Fibroblast of lung (primary cell): ENCODE data around the gene ENDOD1.

Experiments
- EZH2 ChIP-seq: IDR thresholded peaks from 2 replicates; pipeline ENCODE4 v1.5.1; 2012; ENCODE audit warnings: low read length, control low read depth, mild to moderate bottlenecking; ENCODE audit errors: missing control alignments
- TF ChIP-seq, protein P1 (sequence below), 2 donors: IDR thresholded peaks in 1 of 2; conservative IDR thresholded peaks in 1 of 2; 1 replicate in 1 of 2; 2 replicates in 1 of 2; pipeline ENCODE4 v1.5.1; 2011 to 2012; ENCODE audit warnings: low read length in 2 of 2, control low read depth in 1 of 2, inconsistent platforms in 1 of 2, low read depth in 1 of 2, mild to moderate bottlenecking in 1 of 2

DNA sequence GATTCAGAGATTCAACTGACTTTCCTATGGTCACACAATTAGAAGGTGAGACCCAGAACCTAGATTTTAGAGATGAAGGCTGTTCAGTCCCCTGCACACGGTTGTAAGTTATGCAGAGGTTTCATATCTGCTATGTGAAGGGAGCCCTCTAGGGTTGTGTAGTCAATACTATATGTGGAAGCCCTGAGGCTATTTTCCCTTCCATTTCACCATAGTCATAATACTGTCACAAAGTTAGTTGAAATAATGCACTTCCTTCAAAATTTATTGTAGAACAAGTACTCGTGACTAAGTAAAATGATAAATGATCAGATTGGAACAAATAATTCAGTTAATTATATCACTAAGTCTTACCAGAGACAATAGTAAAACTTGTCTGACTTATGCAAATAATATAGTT lies 48.8 kb downstream of the ENDOD1 start:
- TF ChIP-seq, protein P1, sequence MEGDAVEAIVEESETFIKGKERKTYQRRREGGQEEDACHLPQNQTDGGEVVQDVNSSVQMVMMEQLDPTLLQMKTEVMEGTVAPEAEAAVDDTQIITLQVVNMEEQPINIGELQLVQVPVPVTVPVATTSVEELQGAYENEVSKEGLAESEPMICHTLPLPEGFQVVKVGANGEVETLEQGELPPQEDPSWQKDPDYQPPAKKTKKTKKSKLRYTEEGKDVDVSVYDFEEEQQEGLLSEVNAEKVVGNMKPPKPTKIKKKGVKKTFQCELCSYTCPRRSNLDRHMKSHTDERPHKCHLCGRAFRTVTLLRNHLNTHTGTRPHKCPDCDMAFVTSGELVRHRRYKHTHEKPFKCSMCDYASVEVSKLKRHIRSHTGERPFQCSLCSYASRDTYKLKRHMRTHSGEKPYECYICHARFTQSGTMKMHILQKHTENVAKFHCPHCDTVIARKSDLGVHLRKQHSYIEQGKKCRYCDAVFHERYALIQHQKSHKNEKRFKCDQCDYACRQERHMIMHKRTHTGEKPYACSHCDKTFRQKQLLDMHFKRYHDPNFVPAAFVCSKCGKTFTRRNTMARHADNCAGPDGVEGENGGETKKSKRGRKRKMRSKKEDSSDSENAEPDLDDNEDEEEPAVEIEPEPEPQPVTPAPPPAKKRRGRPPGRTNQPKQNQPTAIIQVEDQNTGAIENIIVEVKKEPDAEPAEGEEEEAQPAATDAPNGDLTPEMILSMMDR (conservative IDR thresholded peaks at IDR 0.05 in 1 of 2, IDR thresholded peaks at IDR 0.05 in 1 of 2; ENCODE audit: low read depth in 1 of 2, low read length in 2 of 2), result peak in 1 of 2 donors; percentile 37
- no peak for TF ChIP-seq EZH2
